GM23248 (cell line): ENCODE data around the gene CYP27B1. TPM values are rescaled to one million over a fixed set of nuclear protein-coding genes. Genes with fewer than 3 reads are reported as not detected.

Experiments used
- DNase-seq: peaks from one replicate; pipeline ENCODE4 v3.0.0-alpha.2; 2015
- H2AFZ ChIP-seq: fragments of 200-600 bp; sonication (generic); 2 replicates; pipeline ENCODE4 v1.6.1; 2016; ENCODE audit warnings: antibody characterized with exemption
- H3F3A ChIP-seq: fragments of 200-600 bp; sonication (generic); 2 replicates; pipeline ENCODE4 v1.6.1; 2016; ENCODE audit warnings: mild to moderate bottlenecking, antibody characterized with exemption, mixed run types; ENCODE audit not compliant: insufficient read depth
- H3K27ac ChIP-seq: fragments of 200-600 bp; sonication (generic); 2 replicates; pipeline ENCODE4 v1.5.1; 2016; ENCODE audit warnings: mild to moderate bottlenecking
- H3K27me3 ChIP-seq: fragments of 200-600 bp; sonication (generic); replicated peaks from 2 replicates; pipeline ENCODE4 v1.6.1; 2016; ENCODE audit warnings: mild to moderate bottlenecking; ENCODE audit not compliant: insufficient read depth
- H3K36me3 ChIP-seq: fragments of 200-600 bp; sonication (generic); 2 replicates; pipeline ENCODE4 v1.6.1; 2016; ENCODE audit warnings: low read depth, mild to moderate bottlenecking
- H3K4me1 ChIP-seq: fragments of 200-600 bp; sonication (generic); 2 replicates; pipeline ENCODE4 v1.6.1; 2016; ENCODE audit warnings: mild to moderate bottlenecking; ENCODE audit not compliant: insufficient read depth
- H3K4me2 ChIP-seq: fragments of 200-600 bp; sonication (generic); one replicate; pipeline ENCODE4 v1.6.1; 2016; ENCODE audit warnings: mild to moderate bottlenecking; ENCODE audit not compliant: unreplicated experiment
- H3K4me3 ChIP-seq: fragments of 200-600 bp; sonication (generic); 2 replicates; pipeline ENCODE4 v1.5.1; 2016; ENCODE audit warnings: mild to moderate bottlenecking
- H3K79me2 ChIP-seq: fragments of 200-600 bp; sonication (generic); 2 replicates; pipeline ENCODE4 v1.6.1; 2016; ENCODE audit warnings: mild to moderate bottlenecking; ENCODE audit not compliant: insufficient read depth
- H3K9ac ChIP-seq: fragments of 200-600 bp; sonication (generic); 2 replicates; pipeline ENCODE4 v1.6.1; 2016; ENCODE audit warnings: mild to moderate bottlenecking
- H3K9me2 ChIP-seq: fragments of 200-600 bp; sonication (generic); 2 replicates; pipeline ENCODE4 v1.6.1; 2016; ENCODE audit warnings: mixed run types, mild to moderate bottlenecking, moderate library complexity; ENCODE audit not compliant: insufficient read depth
- H3K9me3 ChIP-seq: fragments of 200-600 bp; sonication (generic); one replicate; pipeline ENCODE4 v1.6.1; 2017; ENCODE audit warnings: low read depth
- H4K20me1 ChIP-seq: fragments of 200-600 bp; sonication (generic); 2 replicates; pipeline ENCODE4 v1.6.0; 2016; ENCODE audit not compliant: insufficient read depth
- EZH2 ChIP-seq: fragments of 200-600 bp; sonication (generic); IDR thresholded peaks from 2 replicates; pipeline ENCODE4 v1.6.1; 2018; ENCODE audit warnings: antibody characterized with exemption, mild to moderate bottlenecking; ENCODE audit not compliant: insufficient read depth, poor library complexity, severe bottlenecking
- EZH2phosphoT487 ChIP-seq: fragments of 200-600 bp; sonication (generic); IDR thresholded peaks from 2 replicates; pipeline ENCODE4 v1.6.1; 2018; ENCODE audit warnings: antibody characterized with exemption, moderate library complexity, mild to moderate bottlenecking, low read depth; ENCODE audit not compliant: insufficient read depth
- WGBS, 2 experiments: methylation state at CpG; one replicate each; pipeline ENCODE4 v1.1.6; 2015 to 2017; ENCODE audit warnings: low lambda C conversion rate in 2 of 2, low coverage in 1 of 2; ENCODE audit errors: missing lambda C conversion rate in 2 of 2; 5-methylcytosine and 5-hydroxymethylcytosine counted together
- in situ Hi-C: fragments of 300-500 bp; cut with MboI; formaldehyde crosslinking; loops from 2 replicates; pipeline ENCODE4 v1.15.0; 2020
- polyA plus RNA-seq: library from polyadenylated mRNA; unstranded; fragments of >200 nt; fragmentation: Nextera tagmentation; extraction: Ambion mirVana; gene quantifications from 2 replicates; pipeline ENCODE4 v1.2.1, GENCODE V29; 2016
- total RNA-seq: library from RNA; depleted of rRNA; stranded (reverse); fragments of >200 nt; shearing (Covaris generic); gene quantifications from 2 replicates; pipeline ENCODE4 v1.2.3, GENCODE V29; 2014

Gene CYP27B1
- total and polyA plus RNA-seq, 2 experiments from 2014 or later: 0.78 to 0.86 TPM

- H3K9ac ChIP-seq: no peak overlapping the region
- WGBS, 2 experiments: 68% methylated on average over 11 of the region's 11 CpGs
- no peaks in the 10 kb centered on the region for H3K79me2 ChIP-seq
- H3K4me2 ChIP-seq: no peak overlapping the region
- no peaks in the 10 kb centered on the region for H3K9me2 ChIP-seq
- H3K4me1 ChIP-seq: no peaks in the 10 kb centered on the region
- peak; percentile 43 for DNase-seq
- no peaks in the 10 kb centered on the region for H3K9me3 ChIP-seq
- peaks cover 18% of the 10 kb centered on the region for H3K27me3 ChIP-seq
- H3K36me3 ChIP-seq: no peaks in the 10 kb centered on the region
- no peak overlapping the region for H3K27ac ChIP-seq
- no peak overlapping the region for H3K4me3 ChIP-seq
- H3F3A ChIP-seq: no peaks in the 10 kb centered on the region; the same call in 1 of the 2 replicates
- no peak overlapping the region for H2AFZ ChIP-seq
- in situ Hi-C loops: no loop called here
- no peaks in the 10 kb centered on the region for H4K20me1 ChIP-seq
- TF ChIP-seq EZH2phosphoT487 (no peak), EZH2 (no peak)
Measured at GRCh38 chr12:57732726-57733593, 33.9 kb downstream of the CYP27B1 start.

GRCh38 chr12:57732270-57732669 lies 34.6 kb downstream of the CYP27B1 start:
- Histone ChIP-seq H3K9me3 (no peaks in the 10 kb centered on the region), H3K27me3 (peaks cover 12% of the 10 kb centered on the region), H3K79me2 (no peaks in the 10 kb centered on the region), H3K9me2 (no peaks in the 10 kb centered on the region), H3K27ac (no peak overlapping the region), H3K9ac (no peak overlapping the region), H3K4me1 (no peaks in the 10 kb centered on the region), H3K4me2 (no peak overlapping the region), H2AFZ (no peak overlapping the region), H3K36me3 (no peaks in the 10 kb centered on the region), H3F3A (no peaks in the 10 kb centered on the region; the same call in 1 of the 2 replicates), H3K4me3 (no peak overlapping the region), H4K20me1 (no peaks in the 10 kb centered on the region)
- in situ Hi-C loops: no loop called here
- DNase-seq: no peak
- WGBS, 2 experiments: 75 to 78% methylated on average over 4 of the region's 4 CpGs
- TF ChIP-seq EZH2phosphoT487 (no peak), EZH2 (no peak)

- no peaks in the 10 kb centered on the region for H3K36me3 ChIP-seq
- H2AFZ ChIP-seq: no peak overlapping the region
- no peak overlapping the region for H3K27ac ChIP-seq
- WGBS, 2 experiments: 78% methylated on average over 19 of the region's 19 CpGs
- no peak overlapping the region for H3K9ac ChIP-seq
- H4K20me1 ChIP-seq: no peaks in the 10 kb centered on the region
- peaks cover 4% of the 10 kb centered on the region for H3K27me3 ChIP-seq
- no peak overlapping the region for H3K4me2 ChIP-seq
- no peaks in the 10 kb centered on the region for H3K79me2 ChIP-seq
- TF ChIP-seq EZH2phosphoT487: no peak
- TF ChIP-seq EZH2: no peak
- H3K9me3 ChIP-seq: no peaks in the 10 kb centered on the region
- no peaks in the 10 kb centered on the region; the same call in 1 of the 2 replicates for H3F3A ChIP-seq
- H3K4me3 ChIP-seq: no peak overlapping the region
- no peaks in the 10 kb centered on the region for H3K9me2 ChIP-seq
- DNase-seq: no peak
- H3K4me1 ChIP-seq: no peaks in the 10 kb centered on the region
- in situ Hi-C loops: no loop called here
Measured at GRCh38 chr12:57731411-57732080, 35.3 kb downstream of the CYP27B1 start.

- no peak overlapping the region for H3K9ac ChIP-seq
- H3F3A ChIP-seq: no peaks in the 10 kb centered on the region; the same call in 1 of the 2 replicates
- no peak for DNase-seq
- H3K9me2 ChIP-seq: no peaks in the 10 kb centered on the region
- H3K4me1 ChIP-seq: no peaks in the 10 kb centered on the region
- no peaks in the 10 kb centered on the region for H3K9me3 ChIP-seq
- TF ChIP-seq EZH2 (no peak), EZH2phosphoT487 (no peak)
- H3K79me2 ChIP-seq: no peaks in the 10 kb centered on the region
- no peaks in the 10 kb centered on the region; the same call in 1 of the 2 replicates for H3K27me3 ChIP-seq
- in situ Hi-C loops: no loop called here
- H4K20me1 ChIP-seq: no peaks in the 10 kb centered on the region
- H3K27ac ChIP-seq: no peak overlapping the region
- no peak overlapping the region for H3K4me2 ChIP-seq
- no peak overlapping the region for H2AFZ ChIP-seq
- 70 to 74% methylated on average over 13 of the region's 13 CpGs for WGBS, 2 experiments
- no peaks in the 10 kb centered on the region for H3K36me3 ChIP-seq
- H3K4me3 ChIP-seq: no peak overlapping the region
Measured at GRCh38 chr12:57730336-57731067, 36.4 kb downstream of the CYP27B1 start.
